HG03064 (cell line): Measurements from ENCODE around the gene HTT.
A peak's percentile ranks its signal among the peaks of the same experiment; 100 is the strongest.
"Not testable (repeated sequence)": the region's sequence is repeated elsewhere in the genome, so short reads cannot be mapped to it uniquely, and the experiment has no call there.

ENCODE experiments used
- ATAC-seq: cut with Tn5 transposase; IDR thresholded peaks from one replicate; pipeline ENCODE4 v1.9.1; 2021; ENCODE audit warnings: low read depth; ENCODE audit not compliant: unreplicated experiment

The HTT gene

GRCh38 chr4:3044870-3045819 lies 29.3 kb upstream of the HTT start:
- no peak for ATAC-seq

- no peak for ATAC-seq
These were observed 28.3 kb upstream of the HTT start for GRCh38 chr4:3046162-3046561.

GRCh38 chr4:3046623-3047022 lies 27.9 kb upstream of the HTT start:
- no peak for ATAC-seq

- ATAC-seq = peak; percentile 88
These were observed 26.8 kb upstream of the HTT start for GRCh38 chr4:3047464-3048286.

GRCh38 chr4:3051141-3051897 lies 23.2 kb upstream of the HTT start:
- not testable (repeated sequence) for ATAC-seq

GRCh38 chr4:3054169-3054759 lies 20.2 kb upstream of the HTT start:
- no peak for ATAC-seq

GRCh38 chr4:3059943-3060342 lies 14.5 kb upstream of the HTT start:
- ATAC-seq = no peak

GRCh38 chr4:3060946-3061345 lies 13.5 kb upstream of the HTT start:
- no peak for ATAC-seq

GRCh38 chr4:3062471-3062870 lies 12.0 kb upstream of the HTT start:
- no peak for ATAC-seq

- ATAC-seq = no peak
These were observed 8.9 kb upstream of the HTT start for GRCh38 chr4:3065551-3065950.

GRCh38 chr4:3066836-3067400 lies 7.6 kb upstream of the HTT start:
- ATAC-seq = no peak

- no peak for ATAC-seq
These were observed 6.9 kb upstream of the HTT start for GRCh38 chr4:3067473-3068001.

- no peak for ATAC-seq
These were observed 4.8 kb upstream of the HTT start for GRCh38 chr4:3069661-3070199.

GRCh38 chr4:3070709-3071500 lies 3.6 kb upstream of the HTT start:
- ATAC-seq = no peak

- ATAC-seq = no peak
These were observed 2.7 kb upstream of the HTT start for GRCh38 chr4:3071811-3072210.

- ATAC-seq = peak; percentile 21
These were observed 1.1 kb upstream of the HTT start for GRCh38 chr4:3073158-3074077.

- no peak for ATAC-seq
These were observed 568 bp downstream of the HTT start for GRCh38 chr4:3074846-3075651.
